ENCODE results near the gene BRSK1. TPM values are rescaled to one million over a fixed set of nuclear protein-coding genes. Genes with fewer than 3 reads are reported as not detected.

BRSK1 gene
- total and polyA plus RNA-seq, 10 donors: 0.70 to 2.9 (median 1.6) TPM

- intact Hi-C loops (cut with DNase I; ENCODE audit: low total_unique reads): no loop called here
- H3K9me3 ChIP-seq: no peaks in the 10 kb centered on the region
- peaks cover 0 to 39% (median 0%) of the 10 kb centered on the region in 6 donors for H3K36me3 ChIP-seq
- peaks cover 10 to 35% (median 22%) of the 10 kb centered on the region in 6 donors for H3K4me1 ChIP-seq
- peaks cover 0 to 28% (median 0%) of the 10 kb centered on the region in 7 donors for H3K27me3 ChIP-seq (replicated peaks in 1 of 7)
- peak; percentile 83 for DNase-seq
- 2 to 5% (median 3%) methylated on average over 20 to 24 of the region's 24 CpGs for WGBS, 5 donors
- TF ChIP-seq POLR2A (IDR thresholded peaks at IDR 0.05) (no peak), POLR2AphosphoS5 (IDR thresholded peaks at IDR 0.05) (no peak), CTCF (IDR thresholded peaks at IDR 0.05 in 8 of 11, conservative IDR thresholded peaks at IDR 0.05 in 3 of 11) (no peak)
- peak overlapping the region in 1 of 8 donors; percentile 91 for H3K27ac ChIP-seq
- H3K4me3 ChIP-seq: peak overlapping the region in 7 of 8 donors; percentile 47 to 75 (median 61)
Measured at GRCh38 chr19:55340784-55341147, 57.0 kb downstream of the BRSK1 start.

GRCh38 chr19:55341171-55341588 lies 57.4 kb downstream of the BRSK1 start:
- intact Hi-C loops (cut with DNase I; ENCODE audit: low total_unique reads): no loop called here
- TF ChIP-seq POLR2AphosphoS5 (IDR thresholded peaks at IDR 0.05): peak in 1 of 3 donors; percentile 12
- no peak for TF ChIP-seq POLR2A (IDR thresholded peaks at IDR 0.05)
- H3K36me3 ChIP-seq: peaks cover 0 to 43% (median under 1%) of the 10 kb centered on the region in 6 donors
- peaks cover 10 to 35% (median 22%) of the 10 kb centered on the region in 6 donors for H3K4me1 ChIP-seq
- peak overlapping the region in 5 of 8 donors; percentile 55 to 75 (median 69) for H3K4me3 ChIP-seq
- WGBS, 5 donors: 1 to 6% (median 3%) methylated on average over 4 to 15 of the region's 15 CpGs
- no peaks in the 10 kb centered on the region for H3K9me3 ChIP-seq
- peak overlapping the region in 1 of 8 donors; percentile 91 for H3K27ac ChIP-seq
- DNase-seq: no peak
- H3K27me3 ChIP-seq (replicated peaks in 1 of 7): peaks cover 0 to 26% (median 0%) of the 10 kb centered on the region in 7 donors

GRCh38 chr19:55341595-55342531 lies 58.1 kb downstream of the BRSK1 start:
- Histone ChIP-seq H3K27me3 (replicated peaks in 1 of 7) (peaks cover 0 to 21% (median 0%) of the 10 kb centered on the region in 7 donors), H3K4me1 (peaks cover 10 to 35% (median 22%) of the 10 kb centered on the region in 6 donors), H3K4me3 (peak overlapping the region in 1 of 8 donors; percentile 75), H3K36me3 (peaks cover 0 to 50% (median 8%) of the 10 kb centered on the region in 6 donors), H3K9me3 (no peaks in the 10 kb centered on the region), H3K27ac (no peak overlapping the region)
- WGBS, 5 donors: 88 to 93% (median 91%) methylated on average over 22 to 50 of the region's 50 CpGs
- DNase-seq: no peak
- no peak for TF ChIP-seq POLR2AphosphoS5 (IDR thresholded peaks at IDR 0.05)
- no peak for TF ChIP-seq CTCF (IDR thresholded peaks at IDR 0.05 in 8 of 11, conservative IDR thresholded peaks at IDR 0.05 in 3 of 11)
- TF ChIP-seq POLR2A (IDR thresholded peaks at IDR 0.05): no peak
- intact Hi-C loops (cut with DNase I; ENCODE audit: low total_unique reads): no loop called here

- no peak for TF ChIP-seq CTCF (IDR thresholded peaks at IDR 0.05 in 8 of 11, conservative IDR thresholded peaks at IDR 0.05 in 3 of 11)
- TF ChIP-seq POLR2AphosphoS5 (IDR thresholded peaks at IDR 0.05): no peak
- no peak for TF ChIP-seq POLR2A (IDR thresholded peaks at IDR 0.05)
- WGBS, 5 donors: 80 to 88% (median 86%) methylated on average over 9 of the region's 9 CpGs
- Histone ChIP-seq H3K4me1 (peaks cover 8 to 25% (median 17%) of the 10 kb centered on the region in 6 donors), H3K27me3 (replicated peaks in 1 of 7) (peaks cover 0 to 11% (median 0%) of the 10 kb centered on the region in 7 donors), H3K27ac (no peak overlapping the region), H3K36me3 (peaks cover 0 to 66% (median 10%) of the 10 kb centered on the region in 6 donors), H3K9me3 (no peaks in the 10 kb centered on the region), H3K4me3 (no peak overlapping the region)
- no peak for DNase-seq
- intact Hi-C loops (cut with DNase I; ENCODE audit: low total_unique reads): no loop called here
Measured at GRCh38 chr19:55344444-55344843, 60.6 kb downstream of the BRSK1 start.
